Thyroid gland (tissue), 4 donors: ENCODE data around the gene IQSEC3.

Experiments
- POLR2A ChIP-seq, 2 donors: fragments of 450-650 bp; IDR thresholded peaks; one replicate each; pipeline ENCODE4 v1.6.1; 2017; ENCODE audit warnings: antibody characterized with exemption in 2 of 2, mild to moderate bottlenecking in 2 of 2, moderate library complexity in 1 of 2
- TF ChIP-seq, protein P1 (sequence below), 6 experiments: fragments of 200-600 bp in 3 of 6; fragments of 450-650 bp in 3 of 6; sonication (generic) in 3 of 6; IDR thresholded peaks; one replicate each; pipeline ENCODE4 v1.5.1; 2016 to 2019; ENCODE audit warnings: antibody characterized with exemption in 6 of 6, mild to moderate bottlenecking in 2 of 6, inconsistent platforms in 1 of 6, moderate library complexity in 1 of 6

DNA sequence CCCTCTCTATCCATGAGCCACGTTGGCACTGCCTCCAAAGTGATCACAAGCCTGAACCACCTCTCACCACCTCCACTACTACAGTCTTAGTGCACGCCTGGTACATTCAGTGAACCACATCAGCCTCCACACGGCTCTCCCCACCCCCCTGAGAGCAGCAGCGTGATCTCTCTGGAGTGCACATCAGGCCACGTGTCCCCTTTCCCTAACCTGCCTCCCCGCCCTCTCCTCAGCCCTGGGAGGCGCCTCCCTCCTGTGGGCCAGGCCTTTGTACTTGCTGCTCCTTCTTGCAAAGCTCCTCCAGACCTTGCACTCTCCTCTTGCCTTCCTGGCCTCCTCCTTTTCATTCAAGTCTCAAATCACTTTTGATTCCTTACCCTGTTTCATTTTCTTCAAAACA lies 97.6 kb downstream of the IQSEC3 start:
- TF ChIP-seq, protein P1, sequence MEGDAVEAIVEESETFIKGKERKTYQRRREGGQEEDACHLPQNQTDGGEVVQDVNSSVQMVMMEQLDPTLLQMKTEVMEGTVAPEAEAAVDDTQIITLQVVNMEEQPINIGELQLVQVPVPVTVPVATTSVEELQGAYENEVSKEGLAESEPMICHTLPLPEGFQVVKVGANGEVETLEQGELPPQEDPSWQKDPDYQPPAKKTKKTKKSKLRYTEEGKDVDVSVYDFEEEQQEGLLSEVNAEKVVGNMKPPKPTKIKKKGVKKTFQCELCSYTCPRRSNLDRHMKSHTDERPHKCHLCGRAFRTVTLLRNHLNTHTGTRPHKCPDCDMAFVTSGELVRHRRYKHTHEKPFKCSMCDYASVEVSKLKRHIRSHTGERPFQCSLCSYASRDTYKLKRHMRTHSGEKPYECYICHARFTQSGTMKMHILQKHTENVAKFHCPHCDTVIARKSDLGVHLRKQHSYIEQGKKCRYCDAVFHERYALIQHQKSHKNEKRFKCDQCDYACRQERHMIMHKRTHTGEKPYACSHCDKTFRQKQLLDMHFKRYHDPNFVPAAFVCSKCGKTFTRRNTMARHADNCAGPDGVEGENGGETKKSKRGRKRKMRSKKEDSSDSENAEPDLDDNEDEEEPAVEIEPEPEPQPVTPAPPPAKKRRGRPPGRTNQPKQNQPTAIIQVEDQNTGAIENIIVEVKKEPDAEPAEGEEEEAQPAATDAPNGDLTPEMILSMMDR (IDR thresholded peaks at IDR 0.05), result no peak
- peak in 1 of 2 donors; percentile 66 for TF ChIP-seq POLR2A (IDR thresholded peaks at IDR 0.05)
